ENCODE data around the gene FREM3.
A peak's percentile ranks its signal among the peaks of the same experiment; 100 is the strongest.

The FREM3 gene

GRCh38 chr4:143667461-143667860 is 33.0 kb downstream of the FREM3 start:
- DNase-seq (ENCODE audit: low spot score): no peak

GRCh38 chr4:143658336-143658735 is 42.1 kb downstream of the FREM3 start:
- no peak for DNase-seq (ENCODE audit: low spot score)

GRCh38 chr4:143654571-143654970 is 45.9 kb downstream of the FREM3 start:
- no peak for DNase-seq (ENCODE audit: low spot score)

- DNase-seq (ENCODE audit: low spot score): no peak
These were observed 47.4 kb downstream of the FREM3 start for GRCh38 chr4:143653031-143653430.

GRCh38 chr4:143643399-143643798 is 57.1 kb downstream of the FREM3 start:
- DNase-seq (ENCODE audit: low spot score): no peak

- no peak for DNase-seq (ENCODE audit: low spot score)
These were observed 57.9 kb downstream of the FREM3 start for GRCh38 chr4:143642611-143643010.

GRCh38 chr4:143641361-143641760 is 59.1 kb downstream of the FREM3 start:
- no peak for DNase-seq (ENCODE audit: low spot score)

GRCh38 chr4:143634763-143635162 is 65.7 kb downstream of the FREM3 start:
- DNase-seq (ENCODE audit: low spot score): no peak

- no peak for DNase-seq (ENCODE audit: low spot score)
These were observed 66.6 kb downstream of the FREM3 start for GRCh38 chr4:143633833-143634232.

- no peak for DNase-seq (ENCODE audit: low spot score)
These were observed 74.2 kb downstream of the FREM3 start for GRCh38 chr4:143626134-143626911.

GRCh38 chr4:143625632-143626031 is 74.8 kb downstream of the FREM3 start:
- no peak for DNase-seq (ENCODE audit: low spot score)

GRCh38 chr4:143623896-143624295 is 76.6 kb downstream of the FREM3 start:
- no peak for DNase-seq (ENCODE audit: low spot score)

- no peak for DNase-seq (ENCODE audit: low spot score)
These were observed 81.7 kb downstream of the FREM3 start for GRCh38 chr4:143618811-143619210.

- peak; percentile 6 for DNase-seq (ENCODE audit: low spot score)
These were observed 82.3 kb downstream of the FREM3 start for GRCh38 chr4:143617994-143618679.

GRCh38 chr4:143616771-143617170 is 83.7 kb downstream of the FREM3 start:
- no peak for DNase-seq (ENCODE audit: low spot score)

GRCh38 chr4:143609492-143609891 is 91.0 kb downstream of the FREM3 start:
- no peak for DNase-seq (ENCODE audit: low spot score)

GRCh38 chr4:143606480-143606879 is 94.0 kb downstream of the FREM3 start:
- DNase-seq (ENCODE audit: low spot score): no peak

- DNase-seq (ENCODE audit: low spot score): no peak
These were observed 100.6 kb downstream of the FREM3 start for GRCh38 chr4:143599827-143600226.

GRCh38 chr4:143598816-143599215 is 101.7 kb downstream of the FREM3 start:
- no peak for DNase-seq (ENCODE audit: low spot score)

GRCh38 chr4:143597276-143597675 is 103.2 kb downstream of the FREM3 start:
- DNase-seq (ENCODE audit: low spot score): no peak

- no peak for DNase-seq (ENCODE audit: low spot score)
These were observed 112.8 kb downstream of the FREM3 start for GRCh38 chr4:143587703-143588102.

- DNase-seq (ENCODE audit: low spot score): no peak
These were observed 114.4 kb downstream of the FREM3 start for GRCh38 chr4:143586080-143586479.

GRCh38 chr4:143585548-143585947 is 114.9 kb downstream of the FREM3 start:
- DNase-seq (ENCODE audit: low spot score): no peak

All from germinal center (tissue), 1 donor.